ENCODE results near the gene TAS2R60. TPM values are rescaled to one million over a fixed set of nuclear protein-coding genes. Genes with fewer than 3 reads are reported as not detected.

The TAS2R60 gene
- total RNA-seq, 1 donor from 2014 or later, result not detected

- Mint-ChIP-seq H3K4me3 (ENCODE audit: unreplicated experiment) (no peak overlapping the region), H3K4me1 (ENCODE audit: low read depth) (no peaks in the 10 kb centered on the region)
- DNase-seq (ENCODE audit: low spot score), result no peak
These were observed 9.5 kb upstream of the TAS2R60 start for GRCh38 chr7:143433759-143434158.

GRCh38 chr7:143434660-143435059 is 8.6 kb upstream of the TAS2R60 start:
- Mint-ChIP-seq H3K9me3 (ENCODE audit: low read depth) (no peaks in the 10 kb centered on the region), H3K27ac (ENCODE audit: unreplicated experiment) (no peak overlapping the region), H3K36me3 (ENCODE audit: low read depth) (peaks cover 2% of the 10 kb centered on the region), H3K27me3 (ENCODE audit: low read depth) (peaks cover 18% of the 10 kb centered on the region), H3K4me3 (ENCODE audit: unreplicated experiment) (no peak overlapping the region), H3K4me1 (ENCODE audit: low read depth) (no peaks in the 10 kb centered on the region)
- no peak for TF ChIP-seq CTCF (IDR thresholded peaks at IDR 0.05)
- DNase-seq (ENCODE audit: low spot score), result no peak

More at GRCh38 chr7:143433759-143434158, 9.5 kb upstream of the TAS2R60 start:
- H3K27me3 Mint-ChIP-seq (ENCODE audit: low read depth), result peaks cover 17% of the 10 kb centered on the region
- no peaks in the 10 kb centered on the region for H3K9me3 Mint-ChIP-seq (ENCODE audit: low read depth)
- peaks cover 2% of the 10 kb centered on the region for H3K36me3 Mint-ChIP-seq (ENCODE audit: low read depth)
- no peak overlapping the region for H3K27ac Mint-ChIP-seq (ENCODE audit: unreplicated experiment)
- TF ChIP-seq CTCF (IDR thresholded peaks at IDR 0.05), result no peak

- Mint-ChIP-seq H3K36me3 (ENCODE audit: low read depth) (peaks cover 2% of the 10 kb centered on the region), H3K4me1 (ENCODE audit: low read depth) (no peaks in the 10 kb centered on the region), H3K9me3 (ENCODE audit: low read depth) (no peaks in the 10 kb centered on the region), H3K27me3 (ENCODE audit: low read depth) (peaks cover 22% of the 10 kb centered on the region), H3K4me3 (ENCODE audit: unreplicated experiment) (no peak overlapping the region), H3K27ac (ENCODE audit: unreplicated experiment) (no peak overlapping the region)
- no peak for DNase-seq (ENCODE audit: low spot score)
- no peak for TF ChIP-seq CTCF (IDR thresholded peaks at IDR 0.05)
These were observed 8.0 kb upstream of the TAS2R60 start for GRCh38 chr7:143435266-143435665.

- no peaks in the 10 kb centered on the region for H3K4me1 Mint-ChIP-seq (ENCODE audit: low read depth)
- no peak overlapping the region for H3K4me3 Mint-ChIP-seq (ENCODE audit: unreplicated experiment)
- H3K27me3 Mint-ChIP-seq (ENCODE audit: low read depth), result peaks cover 26% of the 10 kb centered on the region
- no peak for TF ChIP-seq CTCF (IDR thresholded peaks at IDR 0.05)
- no peak overlapping the region for H3K27ac Mint-ChIP-seq (ENCODE audit: unreplicated experiment)
- no peak for DNase-seq (ENCODE audit: low spot score)
- H3K36me3 Mint-ChIP-seq (ENCODE audit: low read depth), result peaks cover 2% of the 10 kb centered on the region
- no peaks in the 10 kb centered on the region for H3K9me3 Mint-ChIP-seq (ENCODE audit: low read depth)
These were observed 6.8 kb upstream of the TAS2R60 start for GRCh38 chr7:143436325-143436946.

GRCh38 chr7:143437578-143437977 is 5.7 kb upstream of the TAS2R60 start:
- H3K36me3 Mint-ChIP-seq (ENCODE audit: low read depth), result peaks cover 2% of the 10 kb centered on the region
- no peaks in the 10 kb centered on the region for H3K9me3 Mint-ChIP-seq (ENCODE audit: low read depth)
- H3K4me1 Mint-ChIP-seq (ENCODE audit: low read depth), result no peaks in the 10 kb centered on the region
- H3K4me3 Mint-ChIP-seq (ENCODE audit: unreplicated experiment), result no peak overlapping the region
- H3K27ac Mint-ChIP-seq (ENCODE audit: unreplicated experiment), result no peak overlapping the region
- H3K27me3 Mint-ChIP-seq (ENCODE audit: low read depth), result peaks cover 34% of the 10 kb centered on the region
- TF ChIP-seq CTCF (IDR thresholded peaks at IDR 0.05), result no peak
- DNase-seq (ENCODE audit: low spot score), result no peak

Data from chondrocyte (in vitro differentiated cells).